Astrocyte (in vitro differentiated cells and primary cell): ENCODE measurements around the gene ZMYND8.

Experiments used
- CTCF ChIP-seq: IDR thresholded peaks from 2 replicates; pipeline ENCODE4 v1.5.1; 2011; ENCODE audit warnings: low read depth, mild to moderate bottlenecking, inconsistent platforms, low read length, moderate library complexity; ENCODE audit not compliant: insufficient read depth
- EZH2 ChIP-seq: IDR thresholded peaks from 2 replicates; pipeline ENCODE4 v1.6.1; 2012; ENCODE audit warnings: mild to moderate bottlenecking, low read length, inconsistent platforms; ENCODE audit not compliant: insufficient read depth

- no peak for TF ChIP-seq CTCF
- no peak for TF ChIP-seq EZH2
These were observed 4.7 kb downstream of the ZMYND8 start for GRCh38 chr20:47351643-47352331.
